ENCODE data around the gene MCUB. TPM values are rescaled to one million over a fixed set of nuclear protein-coding genes. Genes with fewer than 3 reads are reported as not detected.

Gene MCUB
- total and polyA plus RNA-seq, 2 of the 13 experiments (the other 11 are each of a cell fraction or from before 2014, with no cell fraction given) = 0.95 to 2.2 TPM

GRCh38 chr4:109729718-109730618, 169.9 kb downstream of the MCUB start, which contains the start of gene PLA2G12A (continued):
- no peak for TF ChIP-seq MLLT10 (CRISPR knock-in tag; IDR thresholded peaks at IDR 0.05)
- peak; percentile 54 for TF ChIP-seq PHF20 (CRISPR knock-in tag; IDR thresholded peaks at IDR 0.05)
- peak; percentile 45 to 79; a peak in 2 of 4 replicates for TF ChIP-seq POLR2A (IDR thresholded peaks at IDR 0.05; ENCODE audit: insufficient read depth in 1 of 2, low read depth in 2 of 2, low read length in 2 of 2)
- TF ChIP-seq PCBP1 (IDR thresholded peaks at IDR 0.05; ENCODE audit: borderline replicate concordance, low read depth, low read length) = 0 out of 2 replicates have a peak, but pooled peaks have one; percentile 31
- no peak for TF ChIP-seq ZNF569 (CRISPR knock-in tag; IDR thresholded peaks at IDR 0.05; ENCODE audit: borderline replicate concordance)
- TF ChIP-seq ZNF34 (CRISPR knock-in tag; IDR thresholded peaks at IDR 0.05; ENCODE audit: borderline replicate concordance) = 0 out of 2 replicates have a peak, but pooled peaks have one; percentile 25
- no peak for TF ChIP-seq ATF7 (IDR thresholded peaks at IDR 0.05)
- TF ChIP-seq ATF7 (CRISPR knock-in tag; IDR thresholded peaks at IDR 0.05) = no peak
- TF ChIP-seq NCOA5 (CRISPR knock-in tag; IDR thresholded peaks at IDR 0.05) = no peak
- peak; percentile 29; the same call in 1 of the 2 replicates for TF ChIP-seq PHF21A (CRISPR knock-in tag; IDR thresholded peaks at IDR 0.05)
- TF ChIP-seq KLF9 (CRISPR knock-in tag; IDR thresholded peaks at IDR 0.05; ENCODE audit: low read depth) = no peak
- no peak for TF ChIP-seq PRDM15 (CRISPR knock-in tag; IDR thresholded peaks at IDR 0.05)
- no peak for TF ChIP-seq ZNF720 (CRISPR knock-in tag; IDR thresholded peaks at IDR 0.05)
- TF ChIP-seq ZNF207 (IDR thresholded peaks at IDR 0.05; ENCODE audit: borderline replicate concordance) = no peak
- TF ChIP-seq HINFP (CRISPR knock-in tag; IDR thresholded peaks at IDR 0.05; ENCODE audit: low read depth) = no peak; the same call in 1 of the 2 replicates
- peak; percentile 66 for TF ChIP-seq HNRNPK (IDR thresholded peaks at IDR 0.05; ENCODE audit: low read depth, low read length, poor library complexity, severe bottlenecking)
- TF ChIP-seq KLF13 (CRISPR knock-in tag; IDR thresholded peaks at IDR 0.05) = peak; percentile 17; the same call in 1 of the 2 replicates
- TF ChIP-seq TBX2 (CRISPR knock-in tag; IDR thresholded peaks at IDR 0.05; ENCODE audit: borderline replicate concordance) = peak; percentile 69; the same call in 1 of the 2 replicates
- TF ChIP-seq SAFB2 (CRISPR knock-in tag; IDR thresholded peaks at IDR 0.05; ENCODE audit: borderline replicate concordance, low read depth) = peak; percentile 73; the same call in 1 of the 2 replicates
- TF ChIP-seq TRIM24 (CRISPR knock-in tag; IDR thresholded peaks at IDR 0.05) = no peak
- no peak; the same call in 1 of the 2 replicates for TF ChIP-seq BCL3 (CRISPR knock-in tag; IDR thresholded peaks at IDR 0.05)
- TF ChIP-seq MXD3 (CRISPR knock-in tag; IDR thresholded peaks at IDR 0.05) = peak; percentile 80; the same call in 1 of the 2 replicates
- no peak for TF ChIP-seq ZNF773 (CRISPR knock-in tag; IDR thresholded peaks at IDR 0.05; ENCODE audit: borderline replicate concordance)
